Stimulated activated naive CD8-positive, alpha-beta T cell treated with anti-CD3 and anti-CD28 coated beads, Interleukin-15, amount 100 ng/mL, for 72 hours (primary cell): ENCODE data around the gene PROCA1.
"Not testable (repeated sequence)": the region's sequence is repeated elsewhere in the genome, so short reads cannot be mapped to it uniquely, and the experiment has no call there.

Source experiments
- ATAC-seq: fragments of 150-1000 bp; cut with Tn5 transposase; 2 replicates; pipeline ENCODE4 v1.10.0; 2021; ENCODE audit warnings: mild to moderate bottlenecking, moderate library complexity
- DNase-seq, 2 donors: peaks; one replicate each; pipeline ENCODE4 v3.0.0; 2021 to 2022
- H3K27ac Mint-ChIP-seq, 2 donors: one replicate each; pipeline ENCODE4 v1.8.0; 2022; ENCODE audit warnings: mild to moderate bottlenecking in 2 of 2, mixed read lengths in 2 of 2, moderate library complexity in 2 of 2
- H3K27me3 Mint-ChIP-seq: one replicate; pipeline ENCODE4 v1.8.0; 2022; ENCODE audit warnings: mixed read lengths
- H3K4me1 Mint-ChIP-seq: one replicate; pipeline ENCODE4 v1.8.0; 2022; ENCODE audit warnings: mild to moderate bottlenecking, mixed read lengths
- H3K4me3 Mint-ChIP-seq, 2 donors: one replicate each; pipeline ENCODE4 v1.8.0; 2022; ENCODE audit warnings: mild to moderate bottlenecking in 2 of 2, mixed read lengths in 2 of 2, moderate library complexity in 1 of 2
- H3K9me3 Mint-ChIP-seq, 2 donors: one replicate each; pipeline ENCODE4 v1.8.0; 2022; ENCODE audit warnings: mixed read lengths in 2 of 2

PROCA1 gene

GRCh38 chr17:28735913-28736769, 24.5 kb upstream of the PROCA1 start:
- not testable (repeated sequence) for ATAC-seq, H3K27me3 Mint-ChIP-seq, H3K9me3 Mint-ChIP-seq, H3K27ac Mint-ChIP-seq, H3K4me3 Mint-ChIP-seq, DNase-seq
- peaks cover 84% of the 10 kb centered on the region for H3K4me1 Mint-ChIP-seq

- DNase-seq (no peak), ATAC-seq (no peak)
- H3K4me3 Mint-ChIP-seq: peak overlapping the region in 1 of 2 donors; percentile 15
- H3K27me3 Mint-ChIP-seq: no peaks in the 10 kb centered on the region
- H3K9me3 Mint-ChIP-seq: peaks cover 0 to 6% of the 10 kb centered on the region in 2 donors
- peaks cover 76% of the 10 kb centered on the region for H3K4me1 Mint-ChIP-seq
- H3K27ac Mint-ChIP-seq: no peak overlapping the region
Observed at GRCh38 chr17:28735242-28735722, 23.6 kb upstream of the PROCA1 start.

- Mint-ChIP-seq H3K9me3 (peaks cover 0 to 6% of the 10 kb centered on the region in 2 donors), H3K4me1 (peaks cover 73% of the 10 kb centered on the region), H3K4me3 (peak overlapping the region in 1 of 2 donors; percentile 15), H3K27ac (no peak overlapping the region), H3K27me3 (no peaks in the 10 kb centered on the region)
- ATAC-seq (no peak), DNase-seq (no peak)
Observed at GRCh38 chr17:28734712-28735241, 23.1 kb upstream of the PROCA1 start.

- Mint-ChIP-seq H3K27ac (no peak overlapping the region), H3K27me3 (no peaks in the 10 kb centered on the region), H3K9me3 (peaks cover 0 to 6% of the 10 kb centered on the region in 2 donors), H3K4me3 (no peak overlapping the region), H3K4me1 (peaks cover 71% of the 10 kb centered on the region)
- ATAC-seq (no peak), DNase-seq (no peak)
Observed at GRCh38 chr17:28733346-28733745, 21.7 kb upstream of the PROCA1 start.

- H3K4me3 Mint-ChIP-seq: peak overlapping the region in 1 of 2 donors; percentile 49
Observed at GRCh38 chr17:28729950-28730330, 18.3 kb upstream of the PROCA1 start.

GRCh38 chr17:28728364-28729200, 16.9 kb upstream of the PROCA1 start, which contains the start of gene NEK8:
TSS of gene NEK8 (plus strand) at chr17:28728788. CDS start at chr17:28728814, 26 bp downstream.
- Mint-ChIP-seq H3K4me1 (peaks cover 66% of the 10 kb centered on the region), H3K9me3 (no peaks in the 10 kb centered on the region), H3K27ac (peak within 1 kb of the TSS; percentile 99 to 100), H3K4me3 (peak within 1 kb of the TSS; percentile 98 to 100), H3K27me3 (no peaks in the 10 kb centered on the region)
- DNase-seq (peak; percentile 97 to 99), ATAC-seq (peak; percentile 55)

More at GRCh38 chr17:28729950-28730330, 18.3 kb upstream of the PROCA1 start:
- Mint-ChIP-seq H3K27ac (no peak overlapping the region), H3K9me3 (no peaks in the 10 kb centered on the region), H3K4me1 (peaks cover 66% of the 10 kb centered on the region), H3K27me3 (no peaks in the 10 kb centered on the region)
- DNase-seq (no peak), ATAC-seq (no peak)

GRCh38 chr17:28726627-28727491, 15.2 kb upstream of the PROCA1 start:
- Mint-ChIP-seq H3K4me1 (peaks cover 68% of the 10 kb centered on the region), H3K27me3 (no peaks in the 10 kb centered on the region), H3K27ac (peak overlapping the region; percentile 99 to 100), H3K4me3 (peak overlapping the region; percentile 98 to 100), H3K9me3 (no peaks in the 10 kb centered on the region)
- ATAC-seq (peak; percentile 50), DNase-seq (peak; percentile 96 to 97)

GRCh38 chr17:28726226-28726626, 14.5 kb upstream of the PROCA1 start, which contains the start of gene TLCD1:
TSS of gene TLCD1 (minus strand) at chr17:28726233. CDS start at chr17:28726097, 136 bp downstream.
- H3K27me3 Mint-ChIP-seq: no peaks in the 10 kb centered on the region
- H3K4me3 Mint-ChIP-seq: peak within 1 kb of the TSS; percentile 98 to 100
- H3K27ac Mint-ChIP-seq: peak within 1 kb of the TSS; percentile 99 to 100
- DNase-seq (peak; percentile 87 to 90), ATAC-seq (peak; percentile 58)
- peaks cover 74% of the 10 kb centered on the region for H3K4me1 Mint-ChIP-seq
- no peaks in the 10 kb centered on the region for H3K9me3 Mint-ChIP-seq

GRCh38 chr17:28725660-28726225, 14.1 kb upstream of the PROCA1 start:
- H3K27me3 Mint-ChIP-seq: no peaks in the 10 kb centered on the region
- DNase-seq (no peak), ATAC-seq (peak; percentile 1)
- peak overlapping the region; percentile 98 to 100 for H3K4me3 Mint-ChIP-seq
- H3K4me1 Mint-ChIP-seq: peaks cover 75% of the 10 kb centered on the region
- peak overlapping the region; percentile 85 to 98 for H3K27ac Mint-ChIP-seq
- H3K9me3 Mint-ChIP-seq: no peaks in the 10 kb centered on the region

- H3K27ac Mint-ChIP-seq: peak overlapping the region; percentile 85 to 98
- H3K27me3 Mint-ChIP-seq: no peaks in the 10 kb centered on the region
- peaks cover 80% of the 10 kb centered on the region for H3K4me1 Mint-ChIP-seq
- H3K9me3 Mint-ChIP-seq: no peaks in the 10 kb centered on the region
- ATAC-seq: no peak
- peak in 1 of 2 donors; percentile 42 for DNase-seq
- H3K4me3 Mint-ChIP-seq: peak overlapping the region; percentile 98 to 100
Observed at GRCh38 chr17:28725166-28725659, 13.5 kb upstream of the PROCA1 start.

- Mint-ChIP-seq H3K27me3 (no peaks in the 10 kb centered on the region), H3K4me3 (peak overlapping the region; percentile 98 to 100), H3K4me1 (peaks cover 80% of the 10 kb centered on the region), H3K9me3 (no peaks in the 10 kb centered on the region), H3K27ac (peak overlapping the region; percentile 66 to 98)
- DNase-seq (no peak), ATAC-seq (no peak)
Observed at GRCh38 chr17:28724500-28725165, 12.9 kb upstream of the PROCA1 start.

GRCh38 chr17:28723836-28724499, 12.3 kb upstream of the PROCA1 start:
- ATAC-seq, H3K27ac Mint-ChIP-seq, DNase-seq, H3K27me3 Mint-ChIP-seq, H3K9me3 Mint-ChIP-seq: not testable (repeated sequence)
- H3K4me3 Mint-ChIP-seq: peak overlapping the region; percentile 98 to 100
- peaks cover 79% of the 10 kb centered on the region for H3K4me1 Mint-ChIP-seq

- H3K27ac Mint-ChIP-seq: peak overlapping the region; percentile 21 to 57
- peaks cover 4% of the 10 kb centered on the region for H3K27me3 Mint-ChIP-seq
- DNase-seq (no peak), ATAC-seq (no peak)
- no peaks in the 10 kb centered on the region for H3K9me3 Mint-ChIP-seq
- H3K4me3 Mint-ChIP-seq: peak overlapping the region; percentile 97 to 100
- peaks cover 79% of the 10 kb centered on the region for H3K4me1 Mint-ChIP-seq
Observed at GRCh38 chr17:28723159-28723835, 11.6 kb upstream of the PROCA1 start.
